HG03103 (cell line): Measurements from ENCODE around the gene DTHD1.

Experiments
- ATAC-seq: cut with Tn5 transposase; IDR thresholded peaks from one replicate; pipeline ENCODE4 v1.9.1; 2021; ENCODE audit warnings: low read depth; ENCODE audit not compliant: unreplicated experiment

DTHD1 gene

DNA sequence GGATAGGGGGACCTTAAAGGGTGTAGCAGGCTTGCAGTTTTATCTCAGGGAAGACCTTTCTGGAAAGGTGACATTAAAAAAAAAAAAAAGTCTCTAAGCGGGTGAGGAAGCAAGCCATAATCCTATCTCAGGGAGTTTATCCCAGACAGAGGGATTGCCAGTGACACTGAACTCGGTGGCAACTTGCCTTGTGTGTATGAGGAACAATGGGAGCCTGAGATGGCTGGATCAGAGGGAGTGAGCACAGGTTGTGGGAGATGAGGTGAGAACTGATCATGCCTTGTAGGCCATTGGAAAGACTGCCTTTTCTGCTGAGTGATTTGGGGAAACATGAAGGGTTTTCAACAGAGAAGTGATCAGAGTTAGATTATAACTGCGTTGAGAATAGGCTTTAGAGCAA is 31.1 kb downstream of the DTHD1 start:
- ATAC-seq = no peak

DNA sequence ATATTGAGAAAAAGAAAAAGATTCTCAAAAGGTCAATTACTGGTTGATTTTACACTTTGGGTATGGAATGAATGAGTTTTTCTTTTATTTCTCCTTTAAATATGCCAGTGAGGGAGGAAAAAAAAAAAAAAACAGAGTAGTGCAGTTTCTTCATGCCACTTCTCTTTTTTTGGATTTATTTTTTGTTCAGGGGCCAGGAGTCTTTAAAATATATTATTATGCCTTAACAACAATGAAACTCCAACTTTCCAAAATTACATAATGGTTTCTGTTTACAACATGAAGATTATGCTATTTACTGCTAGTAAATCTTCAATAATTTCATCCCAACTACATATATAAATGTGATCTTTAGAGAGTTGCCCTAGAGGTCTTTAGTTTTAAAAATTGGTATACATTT is 31.9 kb downstream of the DTHD1 start:
- no peak for ATAC-seq

DNA sequence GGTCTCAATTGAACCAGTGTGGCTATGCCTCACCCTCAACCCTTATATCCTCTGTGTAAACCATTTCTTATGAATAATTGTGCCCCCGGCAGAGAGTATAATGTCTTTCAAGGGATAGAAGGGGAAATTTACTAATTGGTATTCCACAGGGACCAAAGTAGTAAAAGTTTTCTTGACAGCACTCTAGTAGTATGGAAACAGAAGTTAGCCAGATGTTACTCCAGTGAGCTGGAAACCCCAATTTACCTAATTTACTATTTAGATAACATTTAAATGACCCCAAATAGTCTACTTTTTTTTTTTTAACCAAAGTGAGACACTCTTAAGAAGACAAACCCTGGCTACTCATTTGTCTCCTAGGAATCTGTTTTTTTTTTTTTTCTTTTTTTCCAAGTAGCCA is 32.3 kb downstream of the DTHD1 start:
- ATAC-seq = no peak

DNA sequence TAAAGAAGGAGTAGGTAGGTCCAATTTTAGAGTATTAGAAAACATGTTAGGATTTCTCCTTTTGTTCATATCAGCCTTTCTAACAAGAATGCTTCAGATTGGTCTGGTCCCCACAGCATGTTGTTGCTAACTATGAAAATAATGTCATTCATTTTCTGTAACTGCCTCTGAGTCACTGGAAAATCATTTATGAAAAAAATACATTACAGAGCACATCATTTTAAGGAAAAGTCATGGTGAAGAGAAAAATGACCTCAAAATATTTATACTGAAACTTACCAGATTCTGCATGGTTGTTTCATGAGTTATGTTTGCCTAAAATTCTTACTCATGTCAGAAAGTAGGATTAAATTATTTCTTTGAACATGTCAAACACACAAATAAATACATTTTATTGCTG is 35.2 kb downstream of the DTHD1 start:
- no peak for ATAC-seq

DNA sequence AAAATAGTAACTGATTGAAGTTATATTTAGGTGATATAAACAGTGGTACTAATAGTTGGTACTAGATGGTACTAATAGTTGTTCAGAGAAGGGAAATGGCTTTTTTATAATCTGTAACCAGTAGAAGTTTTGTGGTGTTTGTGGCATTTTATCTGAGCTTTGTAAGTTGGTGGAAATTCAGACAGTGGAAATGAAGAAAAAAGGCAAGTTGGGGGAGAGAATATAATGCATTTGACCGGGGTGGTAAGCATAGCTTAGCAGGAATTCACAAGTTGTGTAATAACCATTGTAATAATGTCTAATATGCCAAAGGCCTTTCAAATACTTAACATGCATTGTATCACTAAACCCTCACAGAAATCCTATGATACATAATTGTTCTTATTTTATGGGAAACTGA is 36.3 kb downstream of the DTHD1 start:
- ATAC-seq = no peak

DNA sequence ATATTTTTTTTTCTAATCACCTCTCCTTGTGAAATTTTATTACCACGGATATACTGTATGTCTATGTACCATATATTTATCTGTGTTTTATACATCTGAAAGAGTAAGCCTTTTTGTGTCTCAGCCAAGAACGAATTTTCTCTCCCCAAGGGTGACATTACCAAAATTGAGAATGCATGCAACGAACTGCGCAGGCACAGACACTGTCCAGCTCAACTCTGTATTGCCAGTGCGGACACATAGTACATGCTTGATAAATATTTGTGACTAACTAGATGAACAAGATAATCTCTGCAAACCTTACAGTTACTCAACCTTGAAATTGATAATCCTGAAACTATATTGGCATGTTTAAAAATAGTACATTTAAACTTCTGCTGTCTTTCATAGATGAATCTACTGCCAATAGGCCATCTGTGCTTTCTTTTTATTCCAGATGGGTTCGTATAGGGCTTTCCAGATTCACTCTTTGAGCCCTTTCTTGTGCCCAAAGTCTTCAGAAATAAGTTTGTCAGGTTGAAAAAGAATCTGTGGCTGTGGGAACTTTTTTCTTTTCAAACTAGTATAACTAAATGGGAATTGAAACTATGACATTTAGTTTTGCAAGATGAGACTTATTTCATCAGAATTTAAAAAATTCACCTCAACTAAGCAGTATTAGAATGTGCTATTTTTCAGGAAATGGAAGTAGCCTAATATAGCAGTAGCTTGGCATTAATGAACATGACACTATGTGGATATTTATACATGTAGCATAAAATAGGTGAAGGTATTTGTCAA is 38.9 kb downstream of the DTHD1 start:
- peak; percentile 42 for ATAC-seq

DNA sequence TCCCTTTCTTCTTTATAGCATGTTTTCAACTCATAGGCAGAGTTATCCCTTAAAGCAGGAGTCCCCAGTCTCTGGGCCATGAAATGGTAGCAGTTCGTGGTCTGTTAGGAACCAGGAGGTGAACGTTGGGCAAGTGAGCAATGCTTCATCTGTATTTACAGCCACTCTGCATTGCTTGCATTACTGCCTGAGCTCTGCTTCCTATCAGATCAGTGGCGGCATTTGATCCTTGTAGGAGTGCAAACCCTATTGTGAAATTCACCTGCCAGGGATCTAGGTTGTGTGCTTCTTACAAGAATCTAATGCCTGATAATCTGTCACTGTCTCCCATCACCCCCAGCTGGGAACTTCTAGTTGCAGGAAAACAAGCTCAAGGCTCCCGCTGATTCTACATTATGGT is 39.8 kb downstream of the DTHD1 start:
- no peak for ATAC-seq

DNA sequence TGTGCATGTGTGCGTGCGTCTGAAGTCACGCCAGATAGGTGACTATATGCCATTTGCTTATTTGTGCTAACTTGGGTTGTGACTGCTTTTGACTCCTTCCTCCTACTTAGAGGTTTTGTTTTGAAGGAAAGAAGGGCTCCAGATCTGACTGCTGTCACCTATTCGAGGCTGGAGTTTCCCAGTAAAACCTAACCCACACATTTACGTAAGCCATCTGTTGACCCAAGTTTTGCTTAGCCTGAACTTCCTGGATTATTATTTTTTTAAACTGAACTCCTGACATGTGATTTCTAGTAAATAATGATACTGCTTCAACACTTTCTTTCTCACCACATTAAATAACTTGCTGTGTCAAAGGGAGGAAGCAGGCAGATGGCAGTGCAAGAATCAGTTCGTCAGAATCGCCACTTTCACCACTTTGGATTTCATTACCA is 41.5 kb downstream of the DTHD1 start:
- ATAC-seq = peak; percentile 26

DNA sequence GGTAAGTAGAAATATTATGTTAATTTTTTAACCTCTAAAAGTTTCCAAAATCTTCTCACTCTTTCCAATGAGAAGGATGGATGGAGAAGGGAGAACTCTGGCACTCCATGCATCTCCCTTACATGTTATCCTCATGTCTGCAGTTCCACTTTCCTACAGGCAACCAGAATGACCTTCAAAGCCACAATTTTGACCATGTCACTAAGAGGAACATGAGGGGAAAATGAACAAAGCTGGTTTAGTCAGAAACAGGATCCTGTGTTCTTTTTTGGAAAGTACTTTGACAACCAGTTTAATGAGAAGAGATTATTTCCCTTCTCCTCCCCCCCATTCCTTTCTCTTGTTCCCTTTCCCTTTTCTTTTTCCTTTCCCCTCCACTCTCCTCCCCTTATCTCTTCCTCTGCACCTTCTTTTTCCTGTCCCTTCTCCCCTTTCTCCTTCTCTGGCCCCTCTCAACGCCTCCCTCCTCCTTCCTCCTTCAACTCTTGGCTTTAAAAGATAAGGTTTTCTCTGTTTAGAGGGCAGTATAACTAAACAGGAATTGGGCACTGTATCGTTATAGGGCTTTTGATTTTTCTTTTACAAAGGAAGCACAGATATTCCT is 42.5 kb downstream of the DTHD1 start:
- no peak for ATAC-seq

DNA sequence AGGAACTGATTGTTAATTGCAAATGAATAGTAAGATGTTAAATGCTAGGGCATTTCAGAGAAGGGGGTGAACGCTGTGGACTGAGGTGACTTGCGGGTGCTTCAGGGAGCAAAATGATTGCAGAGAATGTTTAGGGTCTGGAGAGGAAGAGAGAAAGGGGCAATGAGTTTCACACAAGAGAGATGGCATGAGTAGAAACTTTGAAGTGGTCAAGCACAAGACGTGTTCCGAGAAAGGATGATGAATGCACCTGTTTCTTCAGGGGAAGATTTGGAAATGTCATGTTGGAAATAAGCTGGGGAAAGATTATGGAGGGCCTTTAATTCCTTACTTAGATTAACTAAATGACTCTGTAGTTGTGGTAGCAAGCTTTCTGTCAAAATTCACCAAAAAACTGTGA is 43.4 kb downstream of the DTHD1 start:
- ATAC-seq = no peak

DNA sequence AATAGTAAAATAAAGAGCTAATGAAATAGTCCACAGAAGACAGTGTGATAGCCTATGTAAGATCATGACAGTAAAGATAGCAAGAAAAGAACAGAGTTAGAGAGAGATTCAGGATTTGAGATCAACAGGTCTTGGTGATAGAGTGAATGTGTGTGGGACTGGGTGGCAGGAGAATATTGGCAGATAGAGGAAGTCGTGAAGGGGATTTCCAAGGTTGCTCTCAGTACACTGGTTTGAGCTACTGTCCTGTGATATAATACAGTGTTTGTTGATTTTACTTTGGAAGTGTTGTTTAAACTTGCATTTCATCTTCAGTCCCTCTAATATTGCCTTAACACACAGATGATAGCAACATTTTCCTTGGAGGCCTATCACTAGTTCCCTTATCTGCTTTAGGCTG is 44.1 kb downstream of the DTHD1 start:
- ATAC-seq = peak; percentile 71

DNA sequence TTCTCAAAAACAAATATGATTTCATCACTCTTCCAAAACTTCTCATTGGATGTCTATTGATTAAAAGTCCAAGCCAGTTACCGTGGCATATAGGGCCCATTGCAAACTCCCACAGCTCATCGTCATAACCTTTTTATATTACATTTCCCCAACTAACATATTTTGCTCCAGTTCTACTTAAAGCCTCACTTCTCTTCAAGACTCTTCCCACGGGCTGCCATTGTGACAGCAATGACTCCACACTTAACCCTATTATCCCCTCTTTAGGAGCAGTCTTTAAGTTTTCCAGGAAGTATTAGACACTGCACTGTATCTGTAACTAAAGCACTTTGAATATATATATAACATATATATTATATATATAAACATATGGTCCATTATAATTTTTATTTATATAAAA is 44.5 kb downstream of the DTHD1 start:
- no peak for ATAC-seq

DNA sequence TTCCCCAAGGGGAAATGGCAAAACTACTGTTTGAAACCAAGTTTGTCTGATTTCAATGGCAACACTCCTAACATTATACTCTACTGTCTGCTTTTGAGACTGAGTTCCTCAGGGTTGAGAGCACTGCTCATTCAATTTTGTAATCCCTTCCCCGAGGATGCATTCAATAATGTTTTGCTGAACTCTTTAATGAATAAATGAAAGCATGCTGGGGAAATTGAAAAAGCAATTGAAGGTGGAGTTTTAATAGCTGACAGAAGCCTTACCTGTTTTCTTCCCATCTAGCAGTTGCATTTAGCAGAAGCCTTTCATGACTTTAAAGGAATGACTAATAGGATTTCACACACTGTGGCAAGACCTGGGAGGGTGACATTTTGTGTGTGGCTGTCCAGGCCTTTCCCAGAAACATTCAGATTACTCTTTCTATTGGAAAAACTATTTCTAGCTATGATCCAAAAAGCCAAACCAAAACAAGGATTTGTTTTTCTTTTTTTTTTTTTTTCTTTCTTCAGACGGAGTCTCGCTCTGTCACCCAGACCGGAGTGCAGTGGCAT is 45.1 kb downstream of the DTHD1 start:
- no peak for ATAC-seq

DNA sequence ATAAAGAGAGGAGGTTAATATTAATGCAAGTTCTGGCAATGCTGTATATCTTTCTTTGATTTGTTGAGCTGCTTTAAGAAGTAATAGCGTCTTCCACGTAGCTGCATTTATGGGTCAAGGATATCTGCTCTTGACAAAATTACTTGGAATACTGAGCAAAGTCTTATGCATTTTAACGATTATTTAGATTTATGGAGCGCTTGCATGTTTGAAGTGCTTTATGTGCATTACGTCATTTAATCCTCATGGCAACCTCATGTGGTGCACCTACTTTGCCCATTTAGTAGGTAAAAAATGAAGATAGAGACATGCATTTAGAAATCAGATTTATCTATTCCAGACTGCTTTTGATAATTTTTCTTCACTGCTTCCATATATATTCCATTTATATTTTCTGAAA is 46.0 kb downstream of the DTHD1 start:
- ATAC-seq = no peak

DNA sequence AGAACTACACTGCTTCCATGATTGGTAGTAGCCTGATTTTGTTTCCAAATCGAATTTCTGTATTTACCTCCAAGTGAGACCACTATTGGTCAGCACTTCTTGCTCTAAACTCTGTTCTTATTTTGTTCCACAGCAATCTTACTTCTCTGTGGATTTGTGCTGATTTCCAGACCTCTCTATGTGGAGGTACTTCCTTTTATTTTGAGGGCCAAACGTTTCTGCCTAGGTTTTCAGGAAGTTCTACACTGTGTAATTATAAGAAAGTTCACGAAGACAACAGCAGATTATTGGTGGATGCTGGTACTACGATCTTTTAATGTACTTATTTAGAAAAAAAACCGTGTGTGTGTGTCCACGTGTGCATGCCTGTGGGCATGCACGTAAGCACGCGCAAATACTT is 46.7 kb downstream of the DTHD1 start:
- no peak for ATAC-seq

DNA sequence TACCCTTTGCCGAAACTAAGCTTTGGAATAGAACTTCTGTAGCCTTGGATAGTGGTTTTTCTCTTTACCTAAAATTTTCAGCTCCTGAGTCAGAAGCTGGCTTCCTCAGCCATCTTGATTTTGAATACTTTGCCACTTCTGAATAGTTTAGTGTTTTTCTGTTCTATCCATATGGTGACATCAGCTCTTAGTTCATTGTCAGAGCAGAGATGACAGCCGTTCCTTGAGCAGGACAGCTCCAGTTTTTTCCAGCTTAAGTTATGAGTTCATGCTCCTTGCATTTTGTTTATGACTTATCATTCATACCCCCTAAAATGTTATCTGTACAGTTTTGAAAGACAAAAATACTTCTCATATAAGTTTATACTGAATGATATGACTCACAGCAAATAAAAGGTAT is 47.8 kb downstream of the DTHD1 start:
- no peak for ATAC-seq

DNA sequence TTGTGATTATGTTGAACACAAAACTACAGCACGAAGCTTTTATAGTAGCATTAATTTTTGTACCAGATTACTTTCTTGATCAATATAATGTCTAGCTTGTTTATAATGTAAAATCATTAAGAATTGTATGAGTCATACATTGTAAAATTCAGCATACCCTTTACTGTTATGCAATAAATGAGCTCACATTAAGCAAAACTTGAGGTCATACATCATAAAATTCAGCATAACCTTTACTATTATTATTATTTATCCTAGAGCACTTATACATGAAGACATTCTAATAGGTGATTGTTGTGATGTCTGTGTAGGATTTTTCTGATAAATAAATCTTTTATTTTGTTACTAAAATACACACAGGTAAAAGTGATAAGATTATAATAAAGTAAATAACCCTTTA is 49.4 kb downstream of the DTHD1 start:
- ATAC-seq = no peak

DNA sequence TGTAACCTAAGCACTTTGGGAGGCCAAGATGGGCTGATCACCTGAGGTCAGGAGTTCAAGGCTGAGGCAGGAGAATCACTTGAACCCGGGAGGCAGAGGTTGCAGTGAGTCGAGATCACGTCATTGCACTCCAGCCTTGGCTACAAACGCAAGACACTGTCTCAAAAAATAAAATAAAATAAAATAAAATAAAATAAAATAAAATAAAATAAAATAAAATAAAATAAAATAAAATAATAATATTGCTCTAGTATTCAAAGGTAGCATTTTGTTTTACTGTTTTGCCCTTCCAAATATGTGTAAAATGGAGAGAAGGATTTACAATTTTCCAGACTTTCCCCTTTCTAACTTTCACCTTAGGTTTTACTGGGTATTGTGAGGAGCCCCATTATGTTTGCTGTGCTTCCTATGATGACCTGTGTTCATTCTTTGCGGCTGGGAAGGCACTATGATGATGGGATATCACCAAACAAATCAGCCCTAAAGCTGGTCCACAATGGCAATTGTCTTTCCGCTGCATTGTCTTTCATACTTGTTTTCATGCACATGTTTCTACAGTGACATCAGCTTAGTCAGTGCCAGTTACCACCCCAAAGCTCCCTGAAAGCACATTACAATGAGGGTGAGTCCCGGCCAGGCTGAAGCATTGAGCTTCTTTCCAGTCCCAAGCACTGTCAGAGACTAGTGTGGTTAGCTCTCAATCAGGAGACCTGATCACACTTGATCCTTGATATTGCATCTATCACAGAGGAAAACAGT is 50.8 kb downstream of the DTHD1 start:
- ATAC-seq = peak; percentile 57

DNA sequence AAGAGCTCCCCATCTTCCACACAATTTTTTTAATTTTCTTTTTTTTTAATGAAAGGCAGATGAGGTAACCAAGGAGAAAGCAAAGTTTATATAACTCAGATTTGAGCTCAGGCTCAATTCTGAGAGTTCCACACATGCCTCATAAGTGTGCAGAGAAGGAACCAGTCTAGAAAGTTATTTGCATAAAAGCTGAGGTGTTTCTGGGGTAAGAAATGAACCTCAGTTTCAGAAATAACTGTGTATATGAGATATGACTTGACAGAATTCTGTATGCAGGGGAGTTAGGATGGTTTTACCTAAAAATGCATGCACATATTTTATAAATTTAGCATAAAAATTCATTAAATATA is 51.3 kb downstream of the DTHD1 start:
- peak; percentile 99 for ATAC-seq

DNA sequence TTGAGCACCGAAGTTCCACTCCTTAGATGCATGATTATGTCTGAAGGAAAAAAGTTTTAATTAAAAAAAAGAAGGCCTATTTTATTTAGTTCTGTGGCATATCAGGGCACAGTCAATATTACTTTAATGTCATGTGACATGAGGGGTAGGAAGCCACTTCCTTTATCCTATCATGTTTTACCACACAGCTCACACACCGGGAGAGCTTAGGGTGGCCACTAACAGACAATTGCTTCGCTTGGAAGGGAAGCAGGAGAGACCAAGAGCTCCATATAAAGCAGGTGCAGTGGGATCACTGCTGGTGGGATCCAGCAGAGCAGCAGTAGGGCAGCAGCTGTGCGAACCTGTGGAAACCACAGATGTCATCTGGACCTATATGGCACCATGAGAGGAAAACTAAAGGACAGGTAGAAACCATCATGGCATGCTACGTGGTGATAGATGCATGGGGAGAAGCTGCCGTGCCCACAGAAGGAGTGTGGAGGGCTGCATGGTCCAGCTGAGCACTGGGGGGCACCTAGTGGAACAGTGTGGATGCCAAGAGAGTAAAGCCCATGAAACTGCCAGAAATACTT is 52.0 kb downstream of the DTHD1 start:
- no peak for ATAC-seq

DNA sequence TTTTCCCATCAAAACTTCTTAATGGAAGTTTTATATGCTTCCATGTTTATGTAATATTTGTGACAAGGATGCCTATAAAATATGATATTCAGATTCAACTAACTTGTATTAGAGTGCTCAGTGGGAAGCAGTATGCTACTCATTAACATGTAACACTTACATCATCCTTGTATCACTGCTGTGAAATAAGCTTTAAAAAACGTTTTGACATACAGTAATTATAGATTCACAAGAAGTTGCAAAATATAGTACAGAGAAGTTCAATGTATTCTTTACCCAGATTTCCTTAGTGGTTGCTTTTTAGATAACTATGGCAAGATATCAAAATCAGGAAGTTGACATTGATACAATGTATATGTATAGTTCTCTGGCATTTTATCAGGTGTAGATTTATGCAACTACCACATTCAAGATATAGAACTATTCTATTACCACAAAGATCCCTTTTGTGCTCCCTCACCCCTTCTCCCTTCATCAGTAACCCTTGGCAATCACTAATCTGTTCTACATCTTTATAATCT is 56.3 kb downstream of the DTHD1 start:
- no peak for ATAC-seq
